Brain microvascular endothelial cell (primary cell): ENCODE measurements around the gene SHE.

ENCODE experiments used
- DNase-seq: peaks from one replicate; pipeline ENCODE4 v3.0.0-alpha.2; 2020
- H3K27ac ChIP-seq: fragments of 250-450 bp; sonication (Bioruptor Pico); 2 replicates; pipeline ENCODE4 v1.5.1; 2020; ENCODE audit warnings: mild to moderate bottlenecking, moderate library complexity
- H3K27me3 ChIP-seq: fragments of 250-450 bp; sonication (Bioruptor Pico); replicated peaks from 2 replicates; pipeline ENCODE4 v1.5.1; 2020; ENCODE audit warnings: mild to moderate bottlenecking
- H3K36me3 ChIP-seq: fragments of 250-450 bp; sonication (Bioruptor Pico); replicated peaks from 2 replicates; pipeline ENCODE4 v1.5.1; 2020; ENCODE audit warnings: mild to moderate bottlenecking
- H3K4me3 ChIP-seq: 2 replicates; pipeline ENCODE4 v1.5.1; 2011; ENCODE audit warnings: low read depth, mild to moderate bottlenecking, control low read depth, low read length, moderate library complexity
- CTCF ChIP-seq: IDR thresholded peaks from 2 replicates; pipeline ENCODE4 v1.5.1; 2011; ENCODE audit warnings: low read depth, mild to moderate bottlenecking, moderate library complexity, low read length, control low read depth, inconsistent platforms; ENCODE audit errors: missing control alignments
- in situ Hi-C: cut with HindIII; loops from 2 replicates; pipeline ENCODE4 v1.10.0; 2017; ENCODE audit warnings: low sequenced_read_pairs, low pct_ligation_motif_present

SHE gene

DNA sequence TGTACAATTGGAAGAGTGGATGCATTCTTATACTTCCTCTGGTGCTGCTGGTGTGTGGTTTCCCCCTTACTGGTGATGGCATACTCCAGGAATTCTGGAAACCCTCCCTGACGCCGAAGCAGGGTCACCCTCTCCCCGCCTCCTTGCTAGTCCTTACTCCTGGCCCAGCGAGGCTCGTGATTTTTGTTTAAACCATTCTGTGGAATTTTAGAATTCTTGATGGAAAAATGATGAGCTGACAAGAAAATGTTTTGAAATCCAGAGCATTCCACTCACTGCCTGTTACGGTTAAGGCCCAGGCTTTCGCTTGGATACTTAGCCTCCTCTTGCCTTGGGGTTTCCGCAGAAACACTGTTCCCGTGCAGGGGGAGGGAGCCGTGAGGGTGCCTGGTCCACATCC lies 55.9 kb downstream of the SHE start:
- H3K27ac ChIP-seq: peak overlapping the region; percentile 67
- in situ Hi-C loops: no loop called here
- TF ChIP-seq CTCF: no peak
- H3K36me3 ChIP-seq: no peaks in the 10 kb centered on the region
- peak; percentile 86 for DNase-seq
- H3K4me3 ChIP-seq: no peak overlapping the region
- H3K27me3 ChIP-seq: no peaks in the 10 kb centered on the region

DNA sequence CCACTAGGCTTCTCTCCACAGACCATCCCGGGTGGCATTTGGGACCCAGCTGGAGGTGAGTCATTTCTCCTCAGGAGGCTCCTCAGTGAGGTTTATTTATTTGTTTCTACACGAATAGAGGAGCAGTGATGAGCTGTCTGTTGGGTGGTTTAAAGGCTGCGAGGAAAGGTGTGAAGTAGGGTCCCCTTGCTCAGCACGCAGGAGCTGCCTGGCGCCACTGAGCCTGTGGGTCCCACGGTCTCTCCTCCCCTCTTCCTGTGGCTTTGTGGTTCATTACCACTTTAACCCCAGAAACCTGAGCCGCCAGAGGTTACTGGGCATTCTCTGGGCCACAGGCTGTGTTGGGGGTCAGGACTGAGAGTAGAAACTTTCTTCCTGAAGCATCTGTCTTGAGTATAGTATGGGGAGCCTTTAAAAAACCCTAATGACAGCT lies 57.2 kb downstream of the SHE start:
- Histone ChIP-seq H3K36me3 (no peaks in the 10 kb centered on the region), H3K4me3 (no peak overlapping the region), H3K27me3 (no peaks in the 10 kb centered on the region), H3K27ac (no peak overlapping the region)
- peak; percentile 62 for DNase-seq
- TF ChIP-seq CTCF: no peak
- in situ Hi-C loops: no loop called here

GRCh38 chr1:154443274-154444013 lies 58.8 kb downstream of the SHE start:
- no peak for TF ChIP-seq CTCF
- in situ Hi-C loops: no loop called here
- H3K27ac ChIP-seq: no peak overlapping the region
- DNase-seq: no peak
- H3K4me3 ChIP-seq: no peak overlapping the region
- H3K36me3 ChIP-seq: no peaks in the 10 kb centered on the region
- no peaks in the 10 kb centered on the region for H3K27me3 ChIP-seq

DNA sequence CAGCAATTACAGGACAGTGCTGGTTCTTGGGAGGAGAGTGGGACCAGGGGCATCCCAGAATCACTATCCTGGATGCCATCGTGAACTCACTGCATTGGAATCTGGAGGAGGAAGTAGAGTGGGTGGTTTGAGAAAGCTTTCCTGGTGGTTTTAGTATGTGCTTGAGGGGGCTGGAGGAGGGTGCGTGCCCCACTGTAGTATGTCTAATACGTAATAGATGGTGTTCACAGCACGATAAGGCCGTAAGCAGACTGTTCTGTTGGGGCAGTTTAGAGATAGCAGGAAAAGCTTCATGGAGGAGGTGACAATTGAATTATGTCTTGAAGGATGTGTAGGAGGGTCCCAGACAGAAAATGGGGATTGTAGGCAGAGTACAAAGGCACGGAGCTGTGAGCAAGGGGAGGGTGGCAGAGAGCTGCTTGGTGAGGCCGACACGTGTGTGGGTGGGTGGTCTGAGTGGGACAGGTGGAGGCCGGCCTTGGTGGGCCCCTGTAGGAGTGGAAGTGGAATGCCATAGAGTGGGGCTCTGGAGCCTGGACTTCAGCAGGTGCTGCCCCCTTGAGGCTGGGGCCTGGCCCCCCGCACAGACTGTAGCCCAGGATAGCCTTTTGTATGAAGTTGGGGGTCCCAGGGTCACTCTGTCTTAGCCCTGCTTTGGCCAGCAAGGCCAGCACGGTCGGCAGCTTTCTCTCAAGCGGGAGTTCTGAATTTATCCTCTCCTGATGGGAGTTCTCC lies 60.0 kb downstream of the SHE start:
- in situ Hi-C loops: no loop called here

DNA sequence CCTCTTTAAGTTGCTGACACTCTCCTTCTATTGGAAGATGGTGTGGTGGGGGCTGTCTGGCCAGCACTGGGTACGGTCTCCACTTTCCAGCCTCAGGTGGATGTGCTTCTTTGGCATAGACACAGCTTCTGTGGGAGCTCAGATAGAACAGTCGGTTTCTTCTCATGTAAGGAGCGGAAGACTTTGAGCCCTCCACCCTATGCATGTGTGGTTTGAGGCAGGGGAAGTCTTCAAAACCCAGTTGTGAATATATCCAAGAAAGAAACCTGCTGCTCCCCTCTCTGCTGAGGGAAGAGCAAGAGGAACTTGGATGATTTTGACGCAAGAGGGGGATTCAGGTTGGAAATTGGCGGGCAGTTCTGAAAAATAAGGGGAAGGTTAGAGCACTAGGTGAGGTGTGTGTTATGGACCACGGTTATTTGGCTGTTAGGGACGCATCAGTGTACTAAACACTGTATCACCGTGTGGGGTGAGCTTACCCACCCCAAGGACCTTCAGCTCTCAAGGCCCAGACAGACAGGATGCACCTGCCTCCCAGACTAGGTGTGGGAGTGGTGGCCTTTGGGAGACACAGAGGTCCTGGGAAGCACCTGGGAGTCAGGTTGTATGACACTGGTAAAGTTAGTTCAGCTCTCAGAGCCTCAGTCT lies 60.8 kb downstream of the SHE start:
- in situ Hi-C loops: no loop called here
- no peak for TF ChIP-seq CTCF
- H3K36me3 ChIP-seq: no peaks in the 10 kb centered on the region
- DNase-seq: no peak
- H3K4me3 ChIP-seq: no peak overlapping the region
- H3K27me3 ChIP-seq: no peaks in the 10 kb centered on the region
- H3K27ac ChIP-seq: no peak overlapping the region

More for the DNA sequence above, 60.0 kb downstream of the SHE start:
- no peaks in the 10 kb centered on the region for H3K36me3 ChIP-seq
- no peaks in the 10 kb centered on the region for H3K27me3 ChIP-seq
- DNase-seq: peak; percentile 55
- no peak overlapping the region for H3K27ac ChIP-seq
- TF ChIP-seq CTCF: peak; percentile 69
- H3K4me3 ChIP-seq: no peak overlapping the region
